Measurements from ENCODE around the gene AMPD2. TPM values are rescaled to one million over a fixed set of nuclear protein-coding genes. Genes with fewer than 3 reads are reported as not detected.

AMPD2 gene
- total RNA-seq, 1 experiment from 2014 or later: 85.8 TPM

GRCh38 chr1:109584766-109585165 lies 34.9 kb upstream of the AMPD2 start:
- in situ Hi-C loops (cut with HindIII; ENCODE audit: low pct_unique_long_range_greater_than_20kb, low sequenced_read_pairs) (no loop called here), intact Hi-C loops (cut with micrococcal nuclease; ENCODE audit: unreplicated experiment) (no loop called here)
- Histone ChIP-seq H3K9me3 (ENCODE audit: control insufficient read depth, insufficient read depth, low read depth, low read length) (no peaks in the 10 kb centered on the region), H3K27me3 (ENCODE audit: control insufficient read depth, insufficient read depth, low read length) (no peaks in the 10 kb centered on the region), H3K27ac (ENCODE audit: low read length) (no peak overlapping the region), H3K36me3 (ENCODE audit: control insufficient read depth, insufficient read depth, low read length) (peaks cover 23% of the 10 kb centered on the region), H3K4me3 (ENCODE audit: low read depth in 2 of 2, low read length in 2 of 2) (no peak overlapping the region), H3K4me1 (ENCODE audit: control insufficient read depth, insufficient read depth, low read length) (no peaks in the 10 kb centered on the region)
- TF ChIP-seq SIN3A (IDR thresholded peaks at IDR 0.05; ENCODE audit: borderline replicate concordance, insufficient read depth, low read depth, low read length) (no peak), TCF7L2 (IDR thresholded peaks at IDR 0.05; ENCODE audit: low read depth, low read length) (no peak), REST (IDR thresholded peaks at IDR 0.05; ENCODE audit: insufficient read depth in 1 of 2, low read depth in 2 of 2, low read length in 1 of 2) (no peak), CTCF (IDR thresholded peaks at IDR 0.05) (no peak), POLR2AphosphoS5 (IDR thresholded peaks at IDR 0.05; ENCODE audit: low read depth, low read length) (no peak)
- ChIA-PET POLR2A (no interaction called here), CTCF (no interaction called here)
- ATAC-seq (no peak), DNase-seq (ENCODE audit: low read depth, low spot score) (no peak)
- no TSS peak for BruUV-seq (replicated peaks)

GRCh38 chr1:109586055-109586454 lies 33.6 kb upstream of the AMPD2 start:
- no TSS peak for BruUV-seq (replicated peaks)
- Histone ChIP-seq H3K36me3 (ENCODE audit: control insufficient read depth, insufficient read depth, low read length) (peaks cover 23% of the 10 kb centered on the region), H3K4me3 (ENCODE audit: low read depth in 2 of 2, low read length in 2 of 2) (no peak overlapping the region), H3K9me3 (ENCODE audit: control insufficient read depth, insufficient read depth, low read depth, low read length) (no peaks in the 10 kb centered on the region), H3K27ac (ENCODE audit: low read length) (no peak overlapping the region), H3K27me3 (ENCODE audit: control insufficient read depth, insufficient read depth, low read length) (no peaks in the 10 kb centered on the region), H3K4me1 (ENCODE audit: control insufficient read depth, insufficient read depth, low read length) (no peaks in the 10 kb centered on the region)
- intact Hi-C loops (cut with micrococcal nuclease; ENCODE audit: unreplicated experiment) (no loop called here), in situ Hi-C loops (cut with HindIII; ENCODE audit: low pct_unique_long_range_greater_than_20kb, low sequenced_read_pairs) (no loop called here)
- ATAC-seq (no peak), DNase-seq (ENCODE audit: low read depth, low spot score) (no peak)
- ChIA-PET POLR2A (no interaction called here), CTCF (no interaction called here)
- TF ChIP-seq SIN3A (IDR thresholded peaks at IDR 0.05; ENCODE audit: borderline replicate concordance, insufficient read depth, low read depth, low read length) (no peak), REST (IDR thresholded peaks at IDR 0.05; ENCODE audit: insufficient read depth in 1 of 2, low read depth in 2 of 2, low read length in 1 of 2) (no peak), TCF7L2 (IDR thresholded peaks at IDR 0.05; ENCODE audit: low read depth, low read length) (no peak), POLR2AphosphoS5 (IDR thresholded peaks at IDR 0.05; ENCODE audit: low read depth, low read length) (no peak), CTCF (IDR thresholded peaks at IDR 0.05) (no peak)
